ENCODE measurements around the gene ADRA1B. TPM values are rescaled to one million over a fixed set of nuclear protein-coding genes. Genes with fewer than 3 reads are reported as not detected.
A peak's percentile ranks its signal among the peaks of the same experiment; 100 is the strongest.

Gene ADRA1B
- total RNA-seq, 4 donors from 2014 or later = under 0.01 to 5.2 (median 1.2) TPM; not detected in 1

- DNase-seq = peak; percentile 78 to 84
- peak overlapping the region; percentile 74 to 91 for H3K27ac ChIP-seq
- intact Hi-C loops (cut with DNase I; ENCODE audit: low total_unique reads) = no loop called here
Measured at GRCh38 chr5:159878988-159879471, 37.3 kb upstream of the ADRA1B start.

GRCh38 chr5:159880676-159881075 is 35.6 kb upstream of the ADRA1B start:
- intact Hi-C loops (cut with DNase I; ENCODE audit: low total_unique reads) = no loop called here
- Histone ChIP-seq H3K27me3 (no peaks in the 10 kb centered on the region), H3K27ac (no peak overlapping the region), H3K4me1 (peaks cover 4 to 13% of the 10 kb centered on the region in 2 donors), H3K36me3 (no peaks in the 10 kb centered on the region), H3K4me3 (no peak overlapping the region), H3K9me3 (no peaks in the 10 kb centered on the region)
- TF ChIP-seq CTCF (IDR thresholded peaks at IDR 0.05) = no peak
- no peak for TF ChIP-seq POLR2A (IDR thresholded peaks at IDR 0.05)
- DNase-seq = no peak

More at GRCh38 chr5:159878988-159879471, 37.3 kb upstream of the ADRA1B start:
- TF ChIP-seq CTCF (IDR thresholded peaks at IDR 0.05) (no peak), POLR2A (IDR thresholded peaks at IDR 0.05) (no peak)
- Histone ChIP-seq H3K4me3 (no peak overlapping the region), H3K36me3 (no peaks in the 10 kb centered on the region), H3K9me3 (no peaks in the 10 kb centered on the region), H3K27me3 (no peaks in the 10 kb centered on the region), H3K4me1 (peaks cover 4 to 13% of the 10 kb centered on the region in 2 donors)

GRCh38 chr5:159881967-159882366 is 34.3 kb upstream of the ADRA1B start:
- peaks cover 4 to 13% of the 10 kb centered on the region in 2 donors for H3K4me1 ChIP-seq
- no peak overlapping the region for H3K27ac ChIP-seq

GRCh38 chr5:159883522-159883950 is 32.7 kb upstream of the ADRA1B start:
- Histone ChIP-seq H3K27ac (peak overlapping the region in 1 of 2 donors; percentile 60), H3K27me3 (no peaks in the 10 kb centered on the region), H3K4me1 (peaks cover 0 to 5% of the 10 kb centered on the region in 2 donors), H3K4me3 (no peak overlapping the region), H3K36me3 (no peaks in the 10 kb centered on the region), H3K9me3 (no peaks in the 10 kb centered on the region)
- TF ChIP-seq CTCF (IDR thresholded peaks at IDR 0.05) = no peak
- TF ChIP-seq POLR2A (IDR thresholded peaks at IDR 0.05) = no peak
- no peak for DNase-seq
- intact Hi-C loops (cut with DNase I; ENCODE audit: low total_unique reads) = no loop called here

More at GRCh38 chr5:159881967-159882366, 34.3 kb upstream of the ADRA1B start:
- TF ChIP-seq POLR2A (IDR thresholded peaks at IDR 0.05) (no peak), CTCF (IDR thresholded peaks at IDR 0.05) (no peak)
- Histone ChIP-seq H3K27me3 (no peaks in the 10 kb centered on the region), H3K9me3 (no peaks in the 10 kb centered on the region), H3K4me3 (no peak overlapping the region), H3K36me3 (no peaks in the 10 kb centered on the region)
- intact Hi-C loops (cut with DNase I; ENCODE audit: low total_unique reads) = no loop called here
- DNase-seq = no peak

- no peaks in the 10 kb centered on the region for H3K27me3 ChIP-seq
- H3K9me3 ChIP-seq = no peaks in the 10 kb centered on the region
- no peak for DNase-seq
- no peaks in the 10 kb centered on the region for H3K36me3 ChIP-seq
- intact Hi-C loops (cut with DNase I; ENCODE audit: low total_unique reads) = no loop called here
- H3K4me1 ChIP-seq = no peaks in the 10 kb centered on the region
- TF ChIP-seq POLR2A (IDR thresholded peaks at IDR 0.05) = no peak
- no peak overlapping the region for H3K27ac ChIP-seq
- no peak overlapping the region for H3K4me3 ChIP-seq
Measured at GRCh38 chr5:159884917-159885620, 31.2 kb upstream of the ADRA1B start.
